K562 (cell line): Measurements from ENCODE around the gene PARD3B. TPM values are rescaled to one million over a fixed set of nuclear protein-coding genes. Genes with fewer than 3 reads are reported as not detected.

Experiments
- ATAC-seq: fragments of 200-7000 bp; cut with Tn5 transposase; 3 replicates; pipeline ENCODE4 v1.9.1; 2020; ENCODE audit warnings: moderate library complexity
- BruUV-seq: library from RNA; stranded (reverse); fragments of 400-500 nt; replicated peaks from 2 replicates; lab custom pipeline; 2021; lab: Mats Ljungman, UMichigan
- CTCF ChIA-PET: fragments of 300-600 bp; formaldehyde crosslinking; extraction: SDS; loops from one replicate; lab custom pipeline; 2021; ENCODE audit warnings: low intra/inter-chr PET ratio; lab: Yijun Ruan, JAX
- POLR2A ChIA-PET: fragments of 300-600, 350-650 bp; sonication (Branson Sonifier 250); formaldehyde crosslinking; extraction: SDS; loops from one replicate; lab custom pipeline; 2021; ENCODE audit warnings: antibody characterized with exemption, inconsistent platforms; lab: Yijun Ruan, JAX
- DNase-seq, 4 experiments: peaks; one replicate each; pipeline versions ENCODE4 v3.0.0 to v3.0.0-alpha.2; 2011 to 2018; ENCODE audit warnings: low spot score in 3 of 4, mixed read lengths in 3 of 4; ENCODE audit errors: extremely low read depth in 1 of 4
- FAIRE-seq: peaks from 2 replicates; lab custom pipeline; 2011; peaks lifted over from hg19 to GRCh38; lab: Jason Lieb, UNC
- H2AFZ ChIP-seq: 2 replicates; pipeline ENCODE4 v1.6.0; 2011; ENCODE audit warnings: low read depth, low read length, control low read depth, inconsistent platforms
- H3K27ac ChIP-seq: fragments of 200-600 bp; 3 replicates; pipeline ENCODE4 v1.8.0; 2011; ENCODE audit warnings: low read depth, mild to moderate bottlenecking, control low read depth, inconsistent platforms, low read length, moderate library complexity, mixed read lengths; ENCODE audit errors: extremely low read depth
- H3K27me3 ChIP-seq, 2 experiments: fragments of 300-600 bp in 1 of 2; 2 replicates in 1 of 2; 3 replicates in 1 of 2; pipeline versions ENCODE4 v1.6.0 to v1.8.0; 2011; ENCODE audit warnings: inconsistent platforms in 2 of 2, low read length in 2 of 2, mild to moderate bottlenecking in 1 of 2, mixed read lengths in 1 of 2, moderate library complexity in 1 of 2; ENCODE audit not compliant: control insufficient read depth in 2 of 2, insufficient read depth in 2 of 2
- H3K36me3 ChIP-seq: fragments of 300-600 bp; 3 replicates; pipeline ENCODE4 v1.8.0; 2011; ENCODE audit warnings: mild to moderate bottlenecking, low read length, inconsistent platforms; ENCODE audit not compliant: control insufficient read depth, insufficient read depth
- H3K4me1 ChIP-seq, 2 experiments: fragments of 200-600 bp in 1 of 2; replicated peaks in 1 of 2; 2 replicates in 1 of 2; 3 replicates in 1 of 2; pipeline versions ENCODE4 v1.5.1 to v1.8.0; 2011; ENCODE audit warnings: inconsistent platforms in 2 of 2, low read length in 2 of 2, mild to moderate bottlenecking in 1 of 2, mixed read lengths in 1 of 2, moderate library complexity in 1 of 2; ENCODE audit not compliant: control insufficient read depth in 2 of 2, insufficient read depth in 2 of 2
- H3K4me2 ChIP-seq: 2 replicates; pipeline ENCODE4 v1.6.1; 2011; ENCODE audit warnings: low read length, control low read depth, inconsistent platforms, mixed read lengths; ENCODE audit not compliant: insufficient read depth
- H3K4me3 ChIP-seq: fragments of 200-600 bp; sonication (generic), shearing (Covaris generic); 2 replicates; pipeline ENCODE4 v1.5.1; 2016; ENCODE audit warnings: control low read depth, inconsistent platforms
- H3K79me2 ChIP-seq: fragments of 200-600 bp; 3 replicates; pipeline ENCODE4 v1.8.0; 2011; ENCODE audit warnings: low read length, inconsistent platforms; ENCODE audit not compliant: control insufficient read depth, insufficient read depth
- H3K9ac ChIP-seq, 2 experiments: 2 replicates each; pipeline versions ENCODE4 v1.6.0 to v1.6.1; 2011; ENCODE audit warnings: low read depth in 2 of 2, low read length in 2 of 2, control low read depth in 1 of 2, inconsistent platforms in 1 of 2, mild to moderate bottlenecking in 1 of 2, mixed read lengths in 1 of 2; ENCODE audit not compliant: insufficient read depth in 1 of 2
- H3K9me1 ChIP-seq: one replicate; pipeline ENCODE4 v1.6.0; 2011; ENCODE audit warnings: inconsistent platforms, mild to moderate bottlenecking, low read length, moderate library complexity; ENCODE audit not compliant: control insufficient read depth, insufficient read depth
- H3K9me3 ChIP-seq: replicated peaks from 2 replicates; pipeline ENCODE4 v1.5.1; 2011; ENCODE audit warnings: low read depth, low read length, inconsistent platforms; ENCODE audit not compliant: control insufficient read depth, insufficient read depth
- H4K20me1 ChIP-seq: replicated peaks from 2 replicates; pipeline ENCODE4 v1.6.1; 2011; ENCODE audit warnings: low read length, inconsistent platforms, mixed read lengths; ENCODE audit not compliant: control insufficient read depth, insufficient read depth
- MAFG ChIP-seq: fragments of 450-650 bp; conservative IDR thresholded peaks from 2 replicates; pipeline ENCODE4 v1.6.1; 2016; ENCODE audit warnings: missing genetic modification characterization, missing compliant biosample characterization
- NFXL1 ChIP-seq: fragments of 450-650 bp; formaldehyde crosslinking; IDR thresholded peaks from 2 replicates; pipeline ENCODE4 v1.4.0; 2021; ENCODE audit warnings: mild to moderate bottlenecking
- ZNF124 ChIP-seq: sonication (generic); formaldehyde crosslinking; IDR thresholded peaks from 2 replicates; pipeline ENCODE4 v1.8.1; 2022; ENCODE audit warnings: missing genetic modification reagents
- ZNF316 ChIP-seq: fragments of 450-650 bp; IDR thresholded peaks from 2 replicates; pipeline ENCODE4 v1.6.1; 2016
- ZNF511 ChIP-seq: sonication (generic); formaldehyde crosslinking; IDR thresholded peaks from 2 replicates; pipeline ENCODE4 v1.8.0; 2022; ENCODE audit warnings: mild to moderate bottlenecking, missing genetic modification reagents
- WGBS: fragments of 100-300 bp; shearing (Covaris generic); methylation state at CpG from one replicate; pipeline ENCODE4 v1.1.6; 2016; ENCODE audit warnings: low coverage, mixed read lengths; ENCODE audit not compliant: insufficient coverage; ENCODE audit errors: missing lambda C conversion rate; 5-methylcytosine and 5-hydroxymethylcytosine counted together
- in situ Hi-C: fragments of 300-500 bp; cut with MboI; formaldehyde crosslinking; loops from 4 replicates; pipeline ENCODE4 v1.15.0; 2018; ENCODE audit warnings: inconsistent platforms, mixed read lengths
- intact Hi-C: fragments of 100-400 bp; cut with micrococcal nuclease; formaldehyde crosslinking; loops from 2 replicates; pipeline ENCODE4 v1.14.2; 2022
- polyA plus RNA-seq, 8 experiments: library from polyadenylated mRNA; depleted of rRNA in 4 of 8; stranded (reverse) in 5 of 8; unstranded in 3 of 8; fragments of >200 nt; fragmentation: Nextera tagmentation in 2 of 8; fragmentation: Illumina TruSeq in 1 of 8; extraction: Ambion mirVana in 2 of 8; extraction: Trizol in 1 of 8; gene quantifications; 2 replicates each; pipeline versions ENCODE4 v1.2.1 to v1.2.3, GENCODE V29; 2011 to 2014; ENCODE audit warnings: inconsistent platforms in 1 of 8, missing spikeins in 1 of 8
- total RNA-seq, 7 experiments: library from RNA; depleted of rRNA in 6 of 7; stranded (reverse); fragments of >200 nt in 6 of 7; fragmentation: Illumina TruSeq in 2 of 7; extraction: Trizol in 2 of 7; gene quantifications; 2 replicates each; pipeline versions ENCODE4 v1.2.1 to v1.2.3, GENCODE V29; 2011 to 2021; ENCODE audit warnings: low replicate concordance in 1 of 7
- TF ChIP-seq, protein P1 (sequence below): IDR thresholded peaks from 2 replicates; pipeline ENCODE4 v1.6.1; 2014; ENCODE audit warnings: antibody characterized with exemption

Gene PARD3B
- total and polyA plus RNA-seq, 9 of the 15 experiments (the other 6 are each of a cell fraction or from before 2014, with no cell fraction given) = 0.15 to 3.0 (median 1.1) TPM

GRCh38 chr2:205424326-205424725 is 879.1 kb downstream of the PARD3B start (continued):
- TF ChIP-seq ZNF511 (CRISPR knock-in tag) = no peak
- no peak for TF ChIP-seq ZNF124
- TF ChIP-seq NFXL1 (CRISPR knock-in tag) = no peak
- TF ChIP-seq ZNF316 = no peak
- no peak for TF ChIP-seq MAFG (tag)

- BruUV-seq = no TSS peak
- no peaks in the 10 kb centered on the region for H3K27me3 ChIP-seq
- peak; percentile 13; the same call in 1 of the 2 replicates for TF ChIP-seq ZNF316
- TF ChIP-seq, protein P1, sequence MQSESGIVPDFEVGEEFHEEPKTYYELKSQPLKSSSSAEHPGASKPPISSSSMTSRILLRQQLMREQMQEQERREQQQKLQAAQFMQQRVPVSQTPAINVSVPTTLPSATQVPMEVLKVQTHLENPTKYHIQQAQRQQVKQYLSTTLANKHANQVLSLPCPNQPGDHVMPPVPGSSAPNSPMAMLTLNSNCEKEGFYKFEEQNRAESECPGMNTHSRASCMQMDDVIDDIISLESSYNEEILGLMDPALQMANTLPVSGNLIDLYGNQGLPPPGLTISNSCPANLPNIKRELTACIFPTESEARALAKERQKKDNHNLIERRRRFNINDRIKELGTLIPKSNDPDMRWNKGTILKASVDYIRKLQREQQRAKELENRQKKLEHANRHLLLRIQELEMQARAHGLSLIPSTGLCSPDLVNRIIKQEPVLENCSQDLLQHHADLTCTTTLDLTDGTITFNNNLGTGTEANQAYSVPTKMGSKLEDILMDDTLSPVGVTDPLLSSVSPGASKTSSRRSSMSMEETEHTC = no peak
- TF ChIP-seq, all 486 proteins: peak for 1
- POLR2A ChIA-PET = no interaction called here
- no peak overlapping the region for H2AFZ ChIP-seq
- intact Hi-C loops (no loop called here), in situ Hi-C loops (no loop called here)
- H3K9me3 ChIP-seq = no peaks in the 10 kb centered on the region
- CTCF ChIA-PET = no interaction called here
- H3K4me1 ChIP-seq = no peaks in the 10 kb centered on the region
- 0% methylated on average over 2 of the region's 2 CpGs for WGBS
- H3K4me2 ChIP-seq = no peak overlapping the region
- no peak overlapping the region for H3K27ac ChIP-seq
- H3K9ac ChIP-seq = no peak overlapping the region
- no peaks in the 10 kb centered on the region for H3K9me1 ChIP-seq
- no peaks in the 10 kb centered on the region for H4K20me1 ChIP-seq
- H3K79me2 ChIP-seq = no peaks in the 10 kb centered on the region
- FAIRE-seq (no peak), ATAC-seq (no peak), DNase-seq (no peak)
- no peak overlapping the region for H3K4me3 ChIP-seq
- H3K36me3 ChIP-seq = no peaks in the 10 kb centered on the region
Observed at GRCh38 chr2:205425102-205425501, 879.8 kb downstream of the PARD3B start.
